H9 (cell line): ENCODE results near the gene CDH13. TPM values are rescaled to one million over a fixed set of nuclear protein-coding genes. Genes with fewer than 3 reads are reported as not detected.

Experiments
- DNase-seq: peaks from one replicate; pipeline ENCODE4 v3.0.0-alpha.2; 2017
- H2AFZ ChIP-seq: one replicate; pipeline ENCODE4 v1.6.1; 2013; ENCODE audit warnings: mild to moderate bottlenecking, low read length, control low read depth, moderate library complexity
- H2AK5ac ChIP-seq: 2 replicates; pipeline ENCODE4 v1.6.1; 2013; ENCODE audit warnings: low read length, control low read depth, mixed read lengths; ENCODE audit not compliant: insufficient read length
- H2BK120ac ChIP-seq: one replicate; pipeline ENCODE4 v1.6.1; 2013; ENCODE audit warnings: low read depth, mild to moderate bottlenecking, low read length, control low read depth, inconsistent platforms; ENCODE audit not compliant: poor library complexity, severe bottlenecking
- H2BK12ac ChIP-seq: 2 replicates; pipeline ENCODE4 v1.6.1; 2013; ENCODE audit warnings: low read length, control low read depth, mixed read lengths, low read depth; ENCODE audit not compliant: insufficient read length
- H2BK15ac ChIP-seq: 2 replicates; pipeline ENCODE4 v1.6.1; 2013; ENCODE audit warnings: low read depth, low read length, control low read depth
- H2BK20ac ChIP-seq: one replicate; pipeline ENCODE4 v1.6.1; 2013; ENCODE audit warnings: low read depth, mild to moderate bottlenecking, low read length, control low read depth, inconsistent platforms; ENCODE audit not compliant: poor library complexity, severe bottlenecking
- H2BK5ac ChIP-seq: 2 replicates; pipeline ENCODE4 v1.6.1; 2013; ENCODE audit warnings: low read length, control low read depth, mixed read lengths; ENCODE audit not compliant: insufficient read length
- H3K14ac ChIP-seq: 2 replicates; pipeline ENCODE4 v1.6.1; 2013; ENCODE audit warnings: low read length, control low read depth; ENCODE audit not compliant: insufficient read depth
- H3K18ac ChIP-seq: 2 replicates; pipeline ENCODE4 v1.6.1; 2013; ENCODE audit warnings: low read depth, mild to moderate bottlenecking, mixed read lengths, low read length, control low read depth; ENCODE audit not compliant: insufficient read length
- H3K23ac ChIP-seq: 2 replicates; pipeline ENCODE4 v1.6.1; 2013; ENCODE audit warnings: low read length, control low read depth, mixed read lengths, low read depth; ENCODE audit not compliant: insufficient read length
- H3K23me2 ChIP-seq: 2 replicates; pipeline ENCODE4 v1.6.1; 2013; ENCODE audit warnings: low read depth, mild to moderate bottlenecking, mixed read lengths, low read length, control low read depth; ENCODE audit not compliant: insufficient read length, poor library complexity, severe bottlenecking
- H3K27ac ChIP-seq: 2 replicates; pipeline ENCODE4 v1.5.1; 2013; ENCODE audit warnings: low read length, control low read depth, mixed read lengths, low read depth; ENCODE audit not compliant: insufficient read length
- H3K27me3 ChIP-seq: 2 replicates; pipeline ENCODE4 v1.6.1; 2013; ENCODE audit warnings: low read length, control low read depth, inconsistent platforms; ENCODE audit not compliant: insufficient read depth
- H3K4ac ChIP-seq: 2 replicates; pipeline ENCODE4 v1.6.1; 2013; ENCODE audit warnings: low read depth, mild to moderate bottlenecking, control low read depth, inconsistent platforms, low read length, moderate library complexity
- H3K4me1 ChIP-seq: 2 replicates; pipeline ENCODE4 v1.6.1; 2013; ENCODE audit warnings: low read length, control low read depth, inconsistent platforms; ENCODE audit not compliant: insufficient read depth
- H3K4me2 ChIP-seq: 2 replicates; pipeline ENCODE4 v1.6.1; 2013; ENCODE audit warnings: low read length, control low read depth, mixed read lengths; ENCODE audit not compliant: insufficient read length, insufficient read depth
- H3K56ac ChIP-seq: 2 replicates; pipeline ENCODE4 v1.6.1; 2013; ENCODE audit warnings: low read depth, mild to moderate bottlenecking, mixed read lengths, low read length, control low read depth; ENCODE audit not compliant: insufficient read length
- H3K79me1 ChIP-seq: 2 replicates; pipeline ENCODE4 v1.6.1; 2013; ENCODE audit warnings: low read depth, mild to moderate bottlenecking, moderate library complexity, low read length, control low read depth, inconsistent platforms; ENCODE audit not compliant: insufficient read depth, poor library complexity, severe bottlenecking
- H3K79me2 ChIP-seq: 2 replicates; pipeline ENCODE4 v1.6.1; 2013; ENCODE audit warnings: low read length, control low read depth, inconsistent platforms; ENCODE audit not compliant: insufficient read depth
- H3K9ac ChIP-seq: 2 replicates; pipeline ENCODE4 v1.6.1; 2013; ENCODE audit warnings: low read length, control low read depth, mixed read lengths; ENCODE audit not compliant: insufficient read length; ENCODE audit errors: extremely low read depth
- H3K9me3 ChIP-seq: one replicate; pipeline ENCODE4 v1.6.1; 2013; ENCODE audit warnings: low read depth, low read length, inconsistent platforms; ENCODE audit not compliant: control insufficient read depth
- H3T11ph ChIP-seq: one replicate; pipeline ENCODE4 v1.6.1; 2013; ENCODE audit warnings: mild to moderate bottlenecking, low read length, control low read depth, inconsistent platforms
- H4K20me1 ChIP-seq: one replicate; pipeline ENCODE4 v1.6.1; 2013; ENCODE audit not compliant: control insufficient read depth, insufficient read length, insufficient read depth
- H4K5ac ChIP-seq: 2 replicates; pipeline ENCODE4 v1.6.1; 2013; ENCODE audit warnings: low read depth, mild to moderate bottlenecking, mixed read lengths, low read length, control low read depth; ENCODE audit not compliant: insufficient read length
- H4K8ac ChIP-seq: replicated peaks from 2 replicates; pipeline ENCODE4 v1.6.1; 2013; ENCODE audit warnings: low read length, control low read depth, mixed read lengths, low read depth; ENCODE audit not compliant: insufficient read length
- H4K91ac ChIP-seq: 2 replicates; pipeline ENCODE4 v1.6.1; 2013; ENCODE audit warnings: low read depth, mild to moderate bottlenecking, moderate library complexity, mixed read lengths, low read length, control low read depth; ENCODE audit not compliant: insufficient read length
- H3K27ac Mint-ChIP-seq, 3 experiments: 2 replicates in 2 of 3; 3 replicates in 1 of 3; pipeline ENCODE4 v1.8.0; 2020 to 2021; ENCODE audit warnings: mixed read lengths in 3 of 3, mild to moderate bottlenecking in 1 of 3, moderate library complexity in 1 of 3
- H3K27me3 Mint-ChIP-seq: 2 replicates; pipeline ENCODE4 v1.8.0; 2021; ENCODE audit warnings: low read depth, mild to moderate bottlenecking, moderate library complexity, mixed read lengths
- H3K36me3 Mint-ChIP-seq, 3 experiments: 2 replicates in 2 of 3; 3 replicates in 1 of 3; pipeline ENCODE4 v1.8.0; 2020 to 2021; ENCODE audit warnings: low read depth in 3 of 3, mixed read lengths in 3 of 3; ENCODE audit not compliant: insufficient read depth in 1 of 3
- H3K4me1 Mint-ChIP-seq, 2 experiments: 2 replicates each; pipeline ENCODE4 v1.8.0; 2020; ENCODE audit warnings: mixed read lengths in 2 of 2
- H3K4me3 Mint-ChIP-seq, 2 experiments: 2 replicates in 1 of 2; 3 replicates in 1 of 2; pipeline ENCODE4 v1.8.0; 2020 to 2021; ENCODE audit warnings: mild to moderate bottlenecking in 2 of 2, mixed read lengths in 2 of 2, moderate library complexity in 1 of 2
- H3K9me3 Mint-ChIP-seq, 2 experiments: 2 replicates in 1 of 2; 3 replicates in 1 of 2; pipeline ENCODE4 v1.8.0; 2020; ENCODE audit warnings: mild to moderate bottlenecking in 2 of 2, mixed read lengths in 2 of 2, moderate library complexity in 1 of 2
- WGBS: extraction: QIAGEN DNeasy Blood & Tissue Kit; methylation state at CpG from one replicate; pipeline ENCODE4 v1.1.7; 2013; ENCODE audit warnings: missing lambda C conversion rate, low lambda C conversion rate, mixed read lengths; ENCODE audit not compliant: insufficient read length; ENCODE audit errors: extremely low coverage; 5-methylcytosine and 5-hydroxymethylcytosine counted together
- total RNA-seq: library from RNA; stranded (reverse); gene quantifications from 2 replicates; pipeline ENCODE4 v1.2.1, GENCODE V29; 2021
- TF ChIP-seq, protein P1 (sequence below): fragments of 200-600 bp; sonication (generic); conservative IDR thresholded peaks from 3 replicates; pipeline ENCODE4 v1.8.0; 2021; ENCODE audit warnings: antibody characterized with exemption, mild to moderate bottlenecking

The CDH13 gene
- total RNA-seq, 1 experiment from 2014 or later: 1.5 TPM

- no peak overlapping the region for H2BK120ac ChIP-seq
- H4K91ac ChIP-seq: no peak overlapping the region
- no peak overlapping the region for H2AK5ac ChIP-seq
- Mint-ChIP-seq H3K4me3 (no peak overlapping the region), H3K27me3 (no peaks in the 10 kb centered on the region), H3K4me1 (peaks cover 17 to 24% of the 10 kb centered on the region in 2 experiments), H3K9me3 (no peaks in the 10 kb centered on the region), H3K36me3 (no peaks in the 10 kb centered on the region), H3K27ac (no peak overlapping the region; a peak in 1 of 7 replicates)
- H4K5ac ChIP-seq: no peak overlapping the region
- H2BK15ac ChIP-seq: no peak overlapping the region
- H4K20me1 ChIP-seq: no peaks in the 10 kb centered on the region
- H2BK12ac ChIP-seq: no peak overlapping the region
- H3K14ac ChIP-seq: no peak overlapping the region
- WGBS: no CpG with 5 or more reads among the region's 3 CpGs
- H3K27ac ChIP-seq: no peak overlapping the region
- no peaks in the 10 kb centered on the region for H3K27me3 ChIP-seq
- TF ChIP-seq, protein P1, sequence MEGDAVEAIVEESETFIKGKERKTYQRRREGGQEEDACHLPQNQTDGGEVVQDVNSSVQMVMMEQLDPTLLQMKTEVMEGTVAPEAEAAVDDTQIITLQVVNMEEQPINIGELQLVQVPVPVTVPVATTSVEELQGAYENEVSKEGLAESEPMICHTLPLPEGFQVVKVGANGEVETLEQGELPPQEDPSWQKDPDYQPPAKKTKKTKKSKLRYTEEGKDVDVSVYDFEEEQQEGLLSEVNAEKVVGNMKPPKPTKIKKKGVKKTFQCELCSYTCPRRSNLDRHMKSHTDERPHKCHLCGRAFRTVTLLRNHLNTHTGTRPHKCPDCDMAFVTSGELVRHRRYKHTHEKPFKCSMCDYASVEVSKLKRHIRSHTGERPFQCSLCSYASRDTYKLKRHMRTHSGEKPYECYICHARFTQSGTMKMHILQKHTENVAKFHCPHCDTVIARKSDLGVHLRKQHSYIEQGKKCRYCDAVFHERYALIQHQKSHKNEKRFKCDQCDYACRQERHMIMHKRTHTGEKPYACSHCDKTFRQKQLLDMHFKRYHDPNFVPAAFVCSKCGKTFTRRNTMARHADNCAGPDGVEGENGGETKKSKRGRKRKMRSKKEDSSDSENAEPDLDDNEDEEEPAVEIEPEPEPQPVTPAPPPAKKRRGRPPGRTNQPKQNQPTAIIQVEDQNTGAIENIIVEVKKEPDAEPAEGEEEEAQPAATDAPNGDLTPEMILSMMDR: no peak
- H3K56ac ChIP-seq: no peak overlapping the region
- no peak overlapping the region for H3T11ph ChIP-seq
- H3K9me3 ChIP-seq: no peaks in the 10 kb centered on the region
- H3K79me1 ChIP-seq: no peaks in the 10 kb centered on the region
- H3K4ac ChIP-seq: no peak overlapping the region
- no peaks in the 10 kb centered on the region for H3K79me2 ChIP-seq
- H3K4me1 ChIP-seq: no peaks in the 10 kb centered on the region
- no peak overlapping the region for H2AFZ ChIP-seq
- no peaks in the 10 kb centered on the region for H3K23me2 ChIP-seq
- no peak overlapping the region for H2BK20ac ChIP-seq
- H3K23ac ChIP-seq: no peak overlapping the region
- no peak overlapping the region for H3K4me2 ChIP-seq
- no peak overlapping the region for H2BK5ac ChIP-seq
- no peak overlapping the region for H3K18ac ChIP-seq
- H3K9ac ChIP-seq: no peak overlapping the region
- no peak for DNase-seq
- no peak overlapping the region for H4K8ac ChIP-seq
Observed at GRCh38 chr16:82891424-82891823, 264.7 kb downstream of the CDH13 start.
